Sciatic nerve (tissue), 2 donors: ENCODE results near the gene OVOL3. TPM values are rescaled to one million over a fixed set of nuclear protein-coding genes. Genes with fewer than 3 reads are reported as not detected.
A peak's percentile ranks its signal among the peaks of the same experiment; 100 is the strongest.
"Not testable (repeated sequence)": the region's sequence is repeated elsewhere in the genome, so short reads cannot be mapped to it uniquely, and the experiment has no call there.

ENCODE experiments used
- ATAC-seq: fragments of 200-7000 bp; cut with Tn5 transposase; one replicate; pipeline ENCODE4 v1.9.1; 2020; ENCODE audit warnings: mild to moderate bottlenecking, moderate library complexity
- DNase-seq: peaks from one replicate; pipeline ENCODE4 v3.0.0-alpha.2; 2020; ENCODE audit warnings: low spot score
- intact Hi-C: fragments of 100-400 bp; cut with DNase I; formaldehyde crosslinking; loops from one replicate; pipeline ENCODE4 v1.14.2; 2022
- total RNA-seq: library from RNA; stranded (reverse); fragmentation: NEBNext Ultra II Directional; extraction: Animal tissue kit (Norgen Biotek cat#: 25700); gene quantifications from one replicate; pipeline ENCODE4 v1.2.1, GENCODE V29; 2021
- donor health status: DM: no; HTN: no; CAD: no.
- donor health status: DM: no; HTN: no; CAD: no.

OVOL3 gene
- total RNA-seq, 1 donor from 2014 or later, result not detected

DNA sequence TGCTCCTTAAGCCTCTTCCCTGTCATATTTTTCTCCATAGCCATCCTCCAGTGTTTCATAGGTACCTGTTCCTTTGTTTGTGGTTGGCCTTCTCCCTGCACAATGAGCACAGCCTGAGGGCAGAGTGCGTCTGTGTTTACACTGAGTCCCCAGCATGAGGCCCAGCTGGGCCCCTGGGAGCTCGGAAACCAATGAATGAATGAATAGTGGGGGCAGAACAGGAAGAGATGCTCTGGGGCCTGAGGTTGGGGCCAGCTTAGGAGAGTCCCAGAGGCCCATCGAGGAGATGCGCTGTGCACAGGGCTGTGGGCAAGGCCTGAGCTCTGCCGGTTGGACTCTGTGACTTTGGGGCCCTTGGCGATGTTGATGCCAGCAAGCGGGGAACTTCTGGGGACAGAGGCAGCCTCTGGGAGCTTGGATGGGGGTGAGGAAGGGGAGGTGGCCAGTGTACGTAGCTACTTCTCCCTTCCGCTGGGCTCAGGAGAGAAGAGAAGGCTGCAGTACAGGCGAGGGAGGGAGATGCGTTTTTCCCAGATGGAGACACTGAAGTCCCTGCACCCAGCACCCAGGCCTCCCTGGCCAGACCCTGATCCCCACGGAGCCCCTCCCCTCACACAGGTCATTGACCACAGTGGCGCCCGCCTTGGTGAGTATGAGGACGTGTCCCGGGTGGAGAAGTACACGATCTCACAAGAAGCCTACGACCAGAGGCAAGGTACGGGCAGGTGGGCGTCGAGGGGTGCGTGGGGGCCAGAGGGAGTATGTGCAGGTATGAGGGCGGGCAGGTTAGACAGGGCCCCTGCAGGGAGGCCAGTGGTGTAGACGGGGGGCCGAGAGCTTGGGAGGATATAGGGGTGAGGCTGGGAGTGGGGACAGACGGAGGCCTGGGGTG is 9.4 kb downstream of the OVOL3 start:
- intact Hi-C loops, result loop anchor here (5.0 kb wide), 1 partner anchor 47 kb away; no protein-coding TSS in a partner anchor
- no peak for ATAC-seq
- no peak for DNase-seq

DNA sequence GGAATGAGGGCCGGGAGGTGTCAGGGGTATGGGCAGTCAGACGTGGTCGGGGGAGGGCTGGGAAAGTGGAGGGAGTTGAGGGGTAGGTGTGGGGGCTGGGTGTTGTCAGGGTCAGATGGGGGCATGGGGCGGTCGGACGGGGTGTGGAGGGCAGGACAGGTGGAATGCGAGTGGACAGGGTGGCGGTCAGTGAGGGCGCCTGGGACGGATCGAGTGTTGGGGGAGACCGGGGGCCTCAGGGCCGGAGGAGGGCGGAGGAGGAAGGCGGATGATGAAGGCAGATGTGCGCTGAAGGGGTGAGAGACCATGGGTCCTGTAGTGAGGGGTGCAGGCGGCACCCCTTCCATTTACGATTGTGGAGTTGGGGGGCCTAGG is 10.0 kb downstream of the OVOL3 start:
- intact Hi-C loops, result loop anchor here (5.0 kb wide), 1 partner anchor 46 kb away; no protein-coding TSS in a partner anchor
- ATAC-seq, result no peak
- DNase-seq, result no peak

GRCh38 chr19:36121486-36122124 is 10.7 kb downstream of the OVOL3 start:
- DNase-seq (no peak), ATAC-seq (no peak)
- intact Hi-C loops, result loop anchor here (5.0 kb wide), 1 partner anchor 46 kb away; no protein-coding TSS in a partner anchor

DNA sequence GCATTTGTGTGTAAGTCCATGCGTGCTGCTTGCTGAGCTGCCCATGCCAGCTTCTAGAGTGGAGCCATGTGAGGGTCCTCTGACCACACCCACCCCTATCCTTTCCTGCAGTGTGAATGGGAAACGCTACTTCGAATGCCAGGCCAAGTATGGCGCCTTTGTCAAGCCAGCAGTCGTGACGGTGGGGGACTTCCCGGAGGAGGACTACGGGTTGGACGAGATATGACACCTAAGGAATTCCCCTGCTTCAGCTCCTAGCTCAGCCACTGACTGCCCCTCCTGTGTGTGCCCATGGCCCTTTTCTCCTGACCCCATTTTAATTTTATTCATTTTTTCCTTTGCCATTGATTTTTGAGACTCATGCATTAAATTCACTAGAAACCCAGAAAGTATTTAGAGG is 14.6 kb downstream of the OVOL3 start:
- intact Hi-C loops, result no loop called here

GRCh38 chr19:36128392-36128736 is 17.4 kb downstream of the OVOL3 start:
- intact Hi-C loops, result no loop called here
- no peak for DNase-seq
- peak; percentile 21 for ATAC-seq

More for the DNA sequence above, 14.6 kb downstream of the OVOL3 start:
- no peak for ATAC-seq
- DNase-seq, result no peak

GRCh38 chr19:36131221-36131620 is 20.3 kb downstream of the OVOL3 start:
- intact Hi-C loops, DNase-seq, ATAC-seq: not testable (repeated sequence)

DNA sequence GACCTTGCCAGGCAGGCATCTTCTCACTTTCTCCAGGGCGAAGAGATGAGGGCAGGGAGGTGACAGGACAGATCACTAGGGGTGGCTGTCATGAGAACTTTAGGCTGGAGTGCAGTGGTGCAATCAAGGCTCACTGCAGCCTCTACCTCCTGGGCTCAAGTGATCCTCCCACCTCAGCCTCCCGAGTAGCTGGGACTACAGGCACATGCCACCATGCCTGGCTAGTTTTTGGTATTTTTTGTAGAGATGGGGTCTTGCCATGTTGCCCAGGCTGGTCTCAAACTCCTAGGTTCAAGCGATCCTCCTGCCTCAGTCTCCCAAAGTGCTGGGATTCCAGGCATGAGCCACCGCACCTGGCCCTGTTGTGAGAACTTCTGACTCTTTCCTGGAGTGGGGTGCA is 23.9 kb downstream of the OVOL3 start:
- ATAC-seq, DNase-seq, intact Hi-C loops: not testable (repeated sequence)

DNA sequence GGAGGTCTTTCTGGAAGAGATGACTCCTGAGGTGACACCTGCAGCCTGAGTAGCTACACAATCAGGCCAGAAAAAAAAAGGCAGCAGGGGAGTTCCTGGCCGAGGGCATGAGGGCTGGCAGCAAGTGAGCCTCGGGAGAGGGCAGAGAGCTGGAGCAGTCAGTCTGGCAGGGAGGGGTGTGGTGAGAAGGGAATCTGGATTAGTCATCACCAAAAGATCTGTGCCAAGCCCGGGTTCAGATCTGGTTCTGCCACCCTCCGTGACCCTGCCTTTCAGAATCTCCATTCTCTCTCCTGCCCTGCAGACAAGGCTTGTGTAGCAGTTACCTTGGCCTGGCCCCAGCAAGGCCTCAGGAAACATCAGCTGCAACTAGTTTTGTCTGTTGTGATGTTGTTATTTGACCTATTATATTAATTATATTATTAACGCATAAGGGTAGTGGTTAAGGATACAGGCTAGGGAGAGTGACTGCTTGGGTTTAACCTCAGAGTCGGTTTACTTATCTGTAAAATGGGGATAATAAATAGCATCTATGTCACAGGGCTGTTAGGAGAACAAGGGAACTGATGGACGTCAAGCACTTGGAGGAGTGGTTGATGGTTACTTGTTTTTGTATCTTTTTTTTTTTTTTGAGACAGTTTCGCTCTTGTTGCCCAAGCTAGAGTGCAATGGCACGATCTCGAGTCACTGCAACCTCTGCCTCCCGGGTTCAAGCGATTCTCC is 26.2 kb downstream of the OVOL3 start:
- DNase-seq, result peak; percentile 66
- intact Hi-C loops, result no loop called here
- no peak for ATAC-seq

GRCh38 chr19:36139120-36139472 is 28.2 kb downstream of the OVOL3 start:
- ATAC-seq, result no peak
- no peak for DNase-seq
- intact Hi-C loops, result no loop called here

GRCh38 chr19:36139473-36140303 is 28.7 kb downstream of the OVOL3 start, which contains the start of gene CAPNS1:
TSS of gene CAPNS1 (plus strand) at chr19:36140066. CDS start at chr19:36141012, 946 bp downstream.
- ATAC-seq (peak; percentile 97), DNase-seq (peak; percentile 98)
- intact Hi-C loops, result no loop called here

DNA sequence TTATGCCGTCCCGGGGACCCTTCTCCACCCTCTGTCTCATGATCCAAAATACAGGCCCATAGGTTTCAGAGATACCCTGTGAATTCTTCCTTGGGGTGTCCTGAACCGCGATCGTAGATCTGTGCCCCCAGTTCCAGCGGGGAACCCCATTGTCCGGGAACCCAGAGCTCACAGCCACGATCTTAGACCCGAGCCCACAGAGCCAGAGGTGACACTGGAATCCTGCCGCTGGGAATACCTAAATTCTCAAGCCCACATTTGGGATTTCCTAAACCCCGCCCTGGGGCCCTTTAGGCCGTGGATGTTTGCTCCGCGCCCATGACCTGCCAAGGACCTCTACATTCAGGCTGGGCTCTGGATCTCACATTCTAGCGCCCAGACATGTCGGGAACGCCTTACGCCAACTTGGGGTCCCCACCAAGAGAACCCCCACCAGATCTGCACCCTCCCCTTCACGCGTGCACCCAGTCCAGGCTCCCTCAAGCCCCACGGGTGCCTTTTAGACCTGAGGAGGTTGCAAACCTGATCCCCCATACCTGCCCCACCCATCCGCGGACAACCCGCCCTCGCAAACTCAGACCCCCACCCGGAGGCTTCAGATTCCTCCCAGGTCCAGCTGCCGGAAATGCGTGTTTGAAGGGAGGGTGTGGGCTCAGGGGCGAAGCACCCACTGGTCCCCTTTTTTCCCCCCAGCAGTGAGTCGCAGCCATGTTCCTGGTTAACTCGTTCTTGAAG is 29.5 kb downstream of the OVOL3 start:
- intact Hi-C loops, result no loop called here
- DNase-seq, result peak; percentile 73
- peak; percentile 5 for ATAC-seq

DNA sequence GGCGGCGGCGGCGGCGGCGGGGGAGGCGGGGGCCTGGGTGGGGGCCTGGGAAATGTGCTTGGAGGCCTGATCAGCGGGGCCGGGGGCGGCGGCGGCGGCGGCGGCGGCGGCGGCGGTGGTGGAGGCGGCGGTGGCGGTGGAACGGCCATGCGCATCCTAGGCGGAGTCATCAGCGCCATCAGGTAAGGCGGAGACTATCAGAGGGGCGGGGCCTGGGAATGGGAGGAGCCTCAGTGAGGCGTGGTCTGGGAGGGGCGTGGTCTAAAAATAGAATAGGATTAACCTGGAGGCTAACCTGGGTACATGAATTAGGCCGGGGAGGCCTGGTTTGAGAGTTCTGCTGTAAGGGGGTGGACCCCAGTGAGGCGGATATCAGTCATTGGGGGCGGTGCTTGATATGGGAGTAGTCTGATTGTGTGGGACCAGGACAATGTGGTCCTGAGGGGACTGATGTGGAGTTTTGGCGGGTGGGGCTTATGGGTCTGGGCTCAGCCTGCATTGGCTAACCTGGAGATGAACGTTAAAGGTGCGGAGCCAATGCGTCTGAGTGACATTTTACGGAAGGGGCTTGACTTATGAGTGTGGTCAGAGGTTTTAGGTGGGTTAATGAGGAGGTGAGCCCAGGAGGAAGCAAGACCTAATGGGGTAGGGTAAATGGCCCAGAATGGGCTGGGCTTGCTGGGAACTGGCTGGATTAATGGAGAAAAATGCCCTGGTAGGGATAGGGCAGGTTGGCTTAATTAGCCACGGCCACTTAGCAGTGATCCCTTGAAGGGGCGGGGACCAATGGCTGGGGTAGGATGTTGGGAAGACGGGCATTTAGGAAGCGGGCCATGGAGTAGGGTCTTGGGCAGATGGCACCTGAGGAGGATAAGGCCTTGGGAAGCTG is 30.3 kb downstream of the OVOL3 start:
- DNase-seq, result peak; percentile 93
- ATAC-seq, result peak; percentile 68
- intact Hi-C loops, result no loop called here

DNA sequence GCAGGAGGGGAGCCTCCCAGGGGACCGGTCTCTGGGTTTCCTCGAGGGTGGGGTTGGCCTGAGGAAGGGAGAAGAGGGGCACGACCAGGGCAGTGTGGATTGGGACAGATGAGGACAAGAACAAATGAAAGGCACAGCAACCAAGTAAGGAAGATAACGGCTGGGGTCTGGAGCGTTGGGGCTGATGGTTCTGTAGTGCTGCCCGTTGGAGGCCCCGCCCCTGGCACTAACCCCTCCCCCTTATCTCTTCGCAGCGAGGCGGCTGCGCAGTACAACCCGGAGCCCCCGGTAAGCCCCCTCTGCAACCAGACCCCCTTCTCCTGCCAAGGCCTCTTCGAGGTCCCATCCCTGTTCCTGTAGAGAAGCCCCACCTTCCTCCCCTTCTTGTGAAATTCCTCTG is 31.1 kb downstream of the OVOL3 start:
- intact Hi-C loops, result no loop called here
- ATAC-seq (no peak), DNase-seq (no peak)

- no peak for DNase-seq
- no peak for ATAC-seq
- intact Hi-C loops, result no loop called here
Observed at GRCh38 chr19:36142496-36142895, 31.6 kb downstream of the OVOL3 start.

GRCh38 chr19:36144624-36145023 is 33.7 kb downstream of the OVOL3 start:
- DNase-seq (no peak), ATAC-seq (no peak)
- intact Hi-C loops, result no loop called here

GRCh38 chr19:36149673-36150406 is 38.9 kb downstream of the OVOL3 start:
- DNase-seq (no peak), ATAC-seq (no peak)

DNA sequence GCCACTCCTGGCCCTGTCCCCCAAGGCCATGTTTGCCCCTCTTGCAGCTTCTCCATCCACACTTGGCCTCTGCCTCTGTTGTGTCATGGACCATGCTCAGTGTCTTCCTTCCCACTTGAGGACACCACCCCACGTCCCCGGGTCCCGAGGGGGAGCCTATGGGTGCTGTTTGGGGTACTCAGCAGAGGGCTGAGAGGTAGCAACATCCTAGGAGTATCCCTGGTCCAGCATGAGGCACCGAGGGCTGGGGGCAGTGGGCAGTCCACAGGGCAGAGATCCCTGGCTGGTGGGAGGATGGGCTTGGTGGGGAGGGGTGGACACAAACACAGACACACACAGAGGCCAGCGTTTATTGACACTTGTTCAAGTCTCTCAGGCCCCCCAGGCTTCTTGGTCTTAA is 39.6 kb downstream of the OVOL3 start:
- intact Hi-C loops, result no loop called here
- no peak for DNase-seq
- peak; percentile 1 for ATAC-seq

More at GRCh38 chr19:36149673-36150406, 38.9 kb downstream of the OVOL3 start:
- intact Hi-C loops, result no loop called here
